Osteocyte (in vitro differentiated cells): ENCODE data around the gene SEZ6L. TPM values are rescaled to one million over a fixed set of nuclear protein-coding genes. Genes with fewer than 3 reads are reported as not detected.

Experiments used
- DNase-seq: peaks from one replicate; pipeline ENCODE4 v3.0.0; 2021; ENCODE audit warnings: mixed read lengths; ENCODE audit not compliant: unreplicated experiment; ENCODE audit errors: extremely low spot score
- H3K27ac Mint-ChIP-seq: one replicate; pipeline ENCODE4 v1.8.0; 2021; ENCODE audit warnings: mild to moderate bottlenecking, mixed read lengths; ENCODE audit not compliant: unreplicated experiment
- H3K27me3 Mint-ChIP-seq: one replicate; pipeline ENCODE4 v1.8.0; 2021; ENCODE audit warnings: mixed read lengths; ENCODE audit not compliant: unreplicated experiment
- H3K36me3 Mint-ChIP-seq: one replicate; pipeline ENCODE4 v1.8.0; 2021; ENCODE audit warnings: mixed read lengths; ENCODE audit not compliant: unreplicated experiment
- H3K4me1 Mint-ChIP-seq: one replicate; pipeline ENCODE4 v1.8.0; 2021; ENCODE audit warnings: mixed read lengths; ENCODE audit not compliant: unreplicated experiment
- H3K4me3 Mint-ChIP-seq: one replicate; pipeline ENCODE4 v1.8.0; 2021; ENCODE audit warnings: mild to moderate bottlenecking, moderate library complexity, mixed read lengths; ENCODE audit not compliant: unreplicated experiment
- H3K9me3 Mint-ChIP-seq: one replicate; pipeline ENCODE4 v1.8.0; 2021; ENCODE audit warnings: mixed read lengths; ENCODE audit not compliant: unreplicated experiment
- total RNA-seq: library from RNA; stranded (reverse); gene quantifications from 2 replicates; pipeline ENCODE4 v1.2.1, GENCODE V29; 2021
- TF ChIP-seq, protein P1 (sequence below): fragments of 200-600 bp; sonication (generic); IDR thresholded peaks from 2 replicates; pipeline ENCODE4 v1.5.0; 2021; ENCODE audit warnings: antibody characterized with exemption, mild to moderate bottlenecking, moderate library complexity

The SEZ6L gene
- total RNA-seq, 1 donor from 2014 or later = not detected

- H3K27me3 Mint-ChIP-seq = no peaks in the 10 kb centered on the region
- H3K4me1 Mint-ChIP-seq = no peaks in the 10 kb centered on the region
- no peaks in the 10 kb centered on the region for H3K36me3 Mint-ChIP-seq
- DNase-seq = no peak
- TF ChIP-seq, protein P1, sequence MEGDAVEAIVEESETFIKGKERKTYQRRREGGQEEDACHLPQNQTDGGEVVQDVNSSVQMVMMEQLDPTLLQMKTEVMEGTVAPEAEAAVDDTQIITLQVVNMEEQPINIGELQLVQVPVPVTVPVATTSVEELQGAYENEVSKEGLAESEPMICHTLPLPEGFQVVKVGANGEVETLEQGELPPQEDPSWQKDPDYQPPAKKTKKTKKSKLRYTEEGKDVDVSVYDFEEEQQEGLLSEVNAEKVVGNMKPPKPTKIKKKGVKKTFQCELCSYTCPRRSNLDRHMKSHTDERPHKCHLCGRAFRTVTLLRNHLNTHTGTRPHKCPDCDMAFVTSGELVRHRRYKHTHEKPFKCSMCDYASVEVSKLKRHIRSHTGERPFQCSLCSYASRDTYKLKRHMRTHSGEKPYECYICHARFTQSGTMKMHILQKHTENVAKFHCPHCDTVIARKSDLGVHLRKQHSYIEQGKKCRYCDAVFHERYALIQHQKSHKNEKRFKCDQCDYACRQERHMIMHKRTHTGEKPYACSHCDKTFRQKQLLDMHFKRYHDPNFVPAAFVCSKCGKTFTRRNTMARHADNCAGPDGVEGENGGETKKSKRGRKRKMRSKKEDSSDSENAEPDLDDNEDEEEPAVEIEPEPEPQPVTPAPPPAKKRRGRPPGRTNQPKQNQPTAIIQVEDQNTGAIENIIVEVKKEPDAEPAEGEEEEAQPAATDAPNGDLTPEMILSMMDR = no peak
- H3K27ac Mint-ChIP-seq = no peak overlapping the region
- no peak overlapping the region for H3K4me3 Mint-ChIP-seq
- H3K9me3 Mint-ChIP-seq = no peaks in the 10 kb centered on the region
Observed at GRCh38 chr22:26131589-26132154, 37.6 kb upstream of the SEZ6L start.

DNA sequence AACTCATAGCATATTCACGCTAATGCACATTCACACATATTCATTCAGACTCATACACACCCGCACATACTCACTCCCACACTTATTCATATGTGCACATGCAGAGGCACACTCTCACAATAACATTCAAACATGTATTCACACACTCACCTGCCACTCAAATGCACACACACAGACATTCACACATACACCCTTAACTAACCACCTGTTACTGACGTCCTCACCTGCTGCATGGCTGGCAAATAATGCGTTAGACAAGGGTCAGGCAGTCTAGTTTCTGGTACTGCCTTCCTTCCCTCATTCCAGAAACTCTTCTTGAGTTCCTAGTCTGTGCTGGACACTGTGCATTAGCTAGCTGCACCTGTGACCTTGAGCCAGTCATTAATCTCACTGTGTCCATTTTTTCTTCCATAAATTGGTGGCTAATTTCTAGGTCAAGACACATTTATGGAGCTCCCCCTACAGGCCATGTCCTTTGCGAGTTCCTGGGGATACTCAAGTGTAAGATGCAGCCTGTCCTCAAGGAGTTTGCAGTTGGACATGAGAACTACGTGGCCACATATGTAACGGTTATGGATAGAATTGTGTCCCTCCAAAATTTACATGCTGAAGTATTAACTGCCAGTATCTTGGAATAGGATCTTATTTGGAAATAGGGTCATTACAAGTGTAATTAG lies 34.5 kb upstream of the SEZ6L start:
- TF ChIP-seq, protein P1 = no peak
- Mint-ChIP-seq H3K36me3 (no peaks in the 10 kb centered on the region), H3K4me1 (no peaks in the 10 kb centered on the region), H3K4me3 (no peak overlapping the region), H3K27me3 (no peaks in the 10 kb centered on the region), H3K27ac (no peak overlapping the region), H3K9me3 (no peaks in the 10 kb centered on the region)
- no peak for DNase-seq

DNA sequence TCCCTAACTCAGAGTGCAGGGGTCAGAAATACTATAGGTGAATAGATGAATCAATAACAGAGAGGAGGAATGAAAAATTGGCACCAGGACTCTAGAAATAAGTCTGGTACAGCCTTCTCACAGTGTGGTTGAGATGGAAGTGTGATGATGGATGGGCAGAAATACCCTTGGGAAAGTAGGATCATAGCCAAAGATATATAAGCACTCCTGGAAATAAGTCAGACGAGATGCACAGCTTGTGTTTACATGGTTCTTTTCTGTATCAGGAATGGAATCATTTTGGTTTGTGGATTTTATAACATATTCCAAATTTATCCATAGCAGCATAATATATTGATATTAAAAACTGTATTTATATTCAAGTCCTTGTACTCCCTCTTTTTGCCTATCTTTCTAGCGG lies 33.5 kb upstream of the SEZ6L start:
- TF ChIP-seq, protein P1 = no peak
- no peak for DNase-seq
- H3K4me3 Mint-ChIP-seq = no peak overlapping the region
- no peak overlapping the region for H3K27ac Mint-ChIP-seq
- no peaks in the 10 kb centered on the region for H3K27me3 Mint-ChIP-seq
- no peaks in the 10 kb centered on the region for H3K9me3 Mint-ChIP-seq
- H3K36me3 Mint-ChIP-seq = no peaks in the 10 kb centered on the region
- no peaks in the 10 kb centered on the region for H3K4me1 Mint-ChIP-seq

- DNase-seq = no peak
- no peaks in the 10 kb centered on the region for H3K4me1 Mint-ChIP-seq
- H3K27me3 Mint-ChIP-seq = no peaks in the 10 kb centered on the region
- no peak overlapping the region for H3K4me3 Mint-ChIP-seq
- no peaks in the 10 kb centered on the region for H3K9me3 Mint-ChIP-seq
- no peak overlapping the region for H3K27ac Mint-ChIP-seq
- H3K36me3 Mint-ChIP-seq = no peaks in the 10 kb centered on the region
- TF ChIP-seq, protein P1 = no peak
Observed at GRCh38 chr22:26139310-26139709, 30.0 kb upstream of the SEZ6L start.

- no peaks in the 10 kb centered on the region for H3K27me3 Mint-ChIP-seq
- no peaks in the 10 kb centered on the region for H3K4me1 Mint-ChIP-seq
- TF ChIP-seq, protein P1 = no peak
Observed at GRCh38 chr22:26141831-26142230, 27.4 kb upstream of the SEZ6L start.

More at GRCh38 chr22:26141831-26142230, 27.4 kb upstream of the SEZ6L start:
- Mint-ChIP-seq H3K9me3 (no peaks in the 10 kb centered on the region), H3K27ac (no peak overlapping the region), H3K36me3 (no peaks in the 10 kb centered on the region), H3K4me3 (no peak overlapping the region)
- DNase-seq = no peak
